ENCODE data around the gene SCN9A.
"Not testable (repeated sequence)": the region's sequence is repeated elsewhere in the genome, so short reads cannot be mapped to it uniquely, and the experiment has no call there.

Gene SCN9A

DNA sequence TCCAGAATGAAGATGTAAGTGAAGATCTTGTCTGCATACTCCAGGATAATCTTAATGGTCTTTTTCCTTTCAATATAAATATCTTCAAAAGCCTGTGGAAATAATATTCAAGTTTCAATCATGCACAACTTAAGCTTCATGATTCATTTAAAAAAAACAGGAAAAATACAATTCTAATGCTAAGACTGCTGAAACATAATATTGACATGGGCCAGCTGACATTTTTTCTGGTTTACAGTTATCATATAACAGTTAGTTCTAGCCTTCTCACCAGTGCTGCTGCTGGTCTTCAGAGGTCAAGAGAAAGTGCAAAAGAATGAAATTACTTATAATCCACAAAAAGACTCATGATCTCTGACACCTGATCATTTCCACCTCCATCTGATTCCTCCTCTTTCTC lies 137.6 kb downstream of the SCN9A start:
- DNase-seq = no peak

DNA sequence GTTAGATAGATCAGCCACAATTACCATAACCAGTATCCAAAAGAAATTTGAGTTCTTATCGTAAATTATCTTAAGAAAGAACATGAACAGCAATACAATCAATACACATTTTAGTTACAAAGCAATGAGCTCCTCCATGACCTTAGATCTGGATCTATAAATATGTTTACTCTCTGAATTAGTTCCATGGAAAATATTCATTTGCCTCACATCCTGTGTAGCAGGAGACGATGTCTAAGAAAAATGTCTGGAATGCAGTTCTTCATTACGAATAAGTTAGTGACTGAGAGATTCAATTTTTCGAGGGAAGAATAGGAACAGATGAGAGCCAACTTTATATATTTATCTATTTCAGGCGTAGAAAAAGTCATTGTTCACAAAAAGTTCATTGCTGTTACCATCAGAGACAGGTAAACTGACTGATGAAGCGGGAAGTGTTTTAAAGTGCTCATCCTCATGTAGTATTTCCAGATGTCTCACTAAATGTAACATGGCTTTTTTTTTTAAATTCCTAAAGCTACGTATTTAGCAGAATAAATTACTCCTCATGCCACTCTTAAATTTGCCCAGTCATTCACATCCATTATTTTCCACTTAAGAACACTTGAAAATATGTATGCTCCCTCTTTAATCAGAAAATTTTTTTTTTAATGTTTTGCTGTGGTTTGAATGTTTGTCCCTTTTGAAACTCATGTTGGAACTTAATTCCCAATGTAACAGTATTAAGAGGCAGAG lies 141.5 kb downstream of the SCN9A start:
- DNase-seq = no peak

DNA sequence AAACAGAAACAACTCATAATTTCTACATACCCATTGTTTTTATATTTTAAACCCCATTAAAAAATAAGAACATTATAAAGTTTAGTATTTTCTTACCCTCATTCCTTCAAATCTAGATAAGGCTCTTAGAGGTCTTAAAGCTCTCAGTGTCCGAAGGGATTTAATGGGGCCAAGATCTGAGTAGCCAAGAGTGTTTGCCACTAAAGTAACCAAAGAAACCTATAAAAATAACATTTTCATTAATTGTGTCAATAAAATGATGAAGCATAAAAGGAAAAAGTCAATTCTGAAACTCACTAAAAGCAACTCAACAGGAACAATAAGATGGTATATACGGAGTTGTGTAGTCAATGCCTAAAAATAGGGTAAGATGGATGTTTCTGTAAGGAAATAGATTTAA lies 142.5 kb downstream of the SCN9A start:
- DNase-seq = no peak

- no peak for DNase-seq
These were observed 145.0 kb downstream of the SCN9A start for GRCh38 chr2:166230724-166231070.

GRCh38 chr2:166230024-166230723 lies 145.6 kb downstream of the SCN9A start:
- no peak for DNase-seq

DNA sequence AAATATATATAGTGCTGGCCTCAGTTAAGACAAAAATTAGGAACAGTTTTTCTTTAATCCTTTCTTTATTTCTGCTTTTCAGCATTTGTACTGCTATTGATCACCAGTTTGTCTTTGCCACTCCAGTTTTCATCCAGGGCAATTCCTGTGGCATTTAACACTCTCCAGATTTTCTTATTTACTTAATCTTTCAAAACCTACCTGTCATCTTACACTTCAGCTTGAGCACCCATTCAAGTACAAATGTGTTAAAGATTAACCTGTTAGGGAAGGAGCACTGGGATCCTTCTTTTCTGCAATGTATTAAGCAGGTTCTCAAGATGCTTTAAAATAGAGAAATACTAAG lies 146.1 kb downstream of the SCN9A start:
- no peak for DNase-seq

DNA sequence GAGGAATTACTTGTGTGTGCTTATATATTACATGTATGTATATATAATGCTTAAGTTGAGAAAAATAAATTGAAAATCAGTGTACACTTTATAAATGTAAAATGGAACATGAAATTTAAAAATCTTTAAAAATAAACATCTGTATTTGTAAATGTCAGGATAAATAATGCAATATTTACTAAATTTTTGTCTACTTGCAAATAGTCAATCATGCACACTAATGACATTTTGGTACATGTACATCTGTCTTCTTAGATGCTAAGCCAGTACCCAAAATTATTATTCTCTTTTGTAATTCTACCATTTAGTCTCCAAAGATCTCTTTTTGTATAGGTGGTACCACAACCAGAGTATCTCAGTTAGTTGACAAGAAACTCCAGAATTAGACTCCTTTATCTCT lies 151.5 kb downstream of the SCN9A start:
- DNase-seq = no peak

DNA sequence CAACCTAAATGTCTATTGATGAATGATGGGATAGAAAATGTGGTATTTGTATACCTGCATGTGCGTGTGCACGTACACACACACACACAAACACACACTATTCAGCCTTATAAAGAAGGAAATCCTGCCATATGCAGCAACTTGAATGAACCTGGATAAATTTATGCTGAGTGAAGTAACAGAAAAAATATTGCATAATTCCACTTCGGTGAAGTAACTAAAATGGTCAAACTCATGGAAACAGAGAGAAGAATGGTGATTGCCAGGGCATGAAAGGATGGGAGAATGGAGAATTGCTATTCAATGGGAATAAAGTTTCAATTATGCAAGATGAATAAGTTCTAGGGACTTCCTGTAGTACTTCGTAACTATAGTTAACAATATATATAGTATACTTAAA lies 152.4 kb downstream of the SCN9A start:
- DNase-seq = no peak

GRCh38 chr2:166211079-166211478 lies 164.7 kb downstream of the SCN9A start:
- no peak for DNase-seq

DNA sequence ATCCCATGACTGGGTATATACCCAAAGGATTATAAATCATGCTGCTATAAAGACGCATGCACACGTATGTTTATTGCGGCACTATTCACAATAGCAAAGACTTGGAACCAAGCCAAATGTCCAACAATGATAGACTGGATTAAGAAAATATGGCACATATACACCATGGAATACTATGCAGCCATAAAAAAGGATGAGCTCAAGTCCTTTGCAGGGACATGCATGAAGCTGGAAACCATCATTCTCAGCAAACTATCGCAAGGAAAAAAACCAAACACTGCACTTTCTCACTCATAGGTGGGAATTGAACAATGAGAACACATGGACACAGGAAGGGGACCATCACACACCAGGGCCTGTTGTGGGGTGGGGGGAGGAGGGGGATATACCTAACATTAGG lies 165.8 kb downstream of the SCN9A start:
- not testable (repeated sequence) for DNase-seq

DNA sequence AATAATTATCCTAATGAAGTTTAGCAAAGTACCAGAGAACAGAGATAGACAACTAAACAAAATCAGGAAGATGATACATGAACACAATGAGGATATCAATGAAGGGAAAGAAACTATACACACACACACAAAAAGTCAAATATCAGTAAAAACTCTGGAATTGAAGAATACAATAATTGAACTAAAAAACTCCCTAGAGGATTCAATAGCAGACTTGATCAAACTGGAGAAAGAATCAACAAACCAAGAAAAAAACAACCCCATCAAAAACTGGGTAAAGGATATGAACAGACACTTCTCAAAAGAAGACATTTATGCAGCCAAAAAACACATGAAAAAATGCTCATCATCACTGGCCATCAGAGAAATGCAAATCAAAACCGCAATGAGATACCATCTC lies 166.4 kb downstream of the SCN9A start:
- not testable (repeated sequence) for DNase-seq

- DNase-seq = not testable (repeated sequence)
These were observed 169.6 kb downstream of the SCN9A start for GRCh38 chr2:166206153-166206552.

GRCh38 chr2:166202778-166203177 lies 173.0 kb downstream of the SCN9A start:
- no peak for DNase-seq

GRCh38 chr2:166197446-166197845 lies 178.3 kb downstream of the SCN9A start:
- no peak for DNase-seq

DNA sequence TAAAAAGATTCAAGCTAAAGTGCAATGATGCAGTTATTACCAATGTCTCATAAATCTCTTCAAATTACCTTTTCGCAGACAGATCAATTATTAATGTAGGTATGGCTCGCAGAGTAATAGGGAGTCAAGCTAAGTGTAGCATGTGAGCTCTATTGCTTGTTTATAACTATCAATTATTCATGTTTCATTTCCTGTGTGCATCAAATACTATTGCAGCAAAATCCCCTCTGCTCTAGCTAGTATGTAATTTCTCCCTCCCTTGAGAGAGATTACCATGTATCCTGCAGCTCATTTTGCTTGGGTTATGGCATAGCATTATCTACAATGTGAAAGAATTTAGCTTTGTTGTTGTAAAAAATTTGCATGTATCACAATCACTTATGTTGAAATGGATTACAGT lies 182.3 kb downstream of the SCN9A start:
- no peak for DNase-seq

- no peak for DNase-seq
These were observed 187.7 kb downstream of the SCN9A start for GRCh38 chr2:166188084-166188483.

GRCh38 chr2:166184789-166185188 lies 191.0 kb downstream of the SCN9A start:
- no peak for DNase-seq

DNA sequence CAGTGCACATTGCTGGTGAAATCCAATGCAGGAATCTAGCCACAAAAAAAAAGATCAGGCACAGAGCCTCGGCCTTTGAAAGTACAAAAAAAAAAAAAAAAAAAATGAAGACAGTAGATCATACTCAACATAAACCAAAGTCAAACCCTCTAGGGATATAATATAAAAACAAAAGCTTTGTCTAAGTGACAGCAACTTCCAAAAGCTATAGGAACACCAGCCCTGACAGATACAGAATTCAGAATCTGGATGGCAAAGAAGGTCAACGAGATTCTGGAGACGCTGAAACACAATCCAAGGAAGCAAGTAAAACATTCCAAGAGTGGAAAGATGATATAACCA lies 194.0 kb downstream of the SCN9A start:
- DNase-seq = no peak

GRCh38 chr2:166180951-166181812 lies 194.6 kb downstream of the SCN9A start:
- DNase-seq = no peak

DNA sequence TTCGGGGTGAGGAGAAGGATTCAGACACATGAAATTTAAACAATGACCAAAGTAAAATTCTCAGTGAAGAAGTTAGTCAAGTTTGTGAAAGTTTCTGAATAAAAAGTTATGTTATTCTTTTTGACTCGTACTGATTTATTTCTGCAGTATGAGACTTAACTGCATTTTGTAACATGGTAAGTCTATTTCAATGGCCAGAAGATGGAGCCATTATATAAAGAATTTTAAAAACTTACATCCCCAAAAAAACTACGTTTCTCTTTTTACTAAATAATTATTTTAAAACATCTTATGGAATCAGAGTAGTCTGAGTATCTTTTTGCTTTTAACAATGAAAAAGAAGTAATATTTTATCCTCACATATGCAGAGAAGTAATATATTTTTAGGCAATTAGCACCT lies 196.5 kb downstream of the SCN9A start:
- no peak for DNase-seq

GRCh38 chr2:166173263-166173662 lies 202.5 kb downstream of the SCN9A start:
- DNase-seq = no peak

GRCh38 chr2:166171216-166171615 lies 204.5 kb downstream of the SCN9A start:
- DNase-seq = no peak

DNA sequence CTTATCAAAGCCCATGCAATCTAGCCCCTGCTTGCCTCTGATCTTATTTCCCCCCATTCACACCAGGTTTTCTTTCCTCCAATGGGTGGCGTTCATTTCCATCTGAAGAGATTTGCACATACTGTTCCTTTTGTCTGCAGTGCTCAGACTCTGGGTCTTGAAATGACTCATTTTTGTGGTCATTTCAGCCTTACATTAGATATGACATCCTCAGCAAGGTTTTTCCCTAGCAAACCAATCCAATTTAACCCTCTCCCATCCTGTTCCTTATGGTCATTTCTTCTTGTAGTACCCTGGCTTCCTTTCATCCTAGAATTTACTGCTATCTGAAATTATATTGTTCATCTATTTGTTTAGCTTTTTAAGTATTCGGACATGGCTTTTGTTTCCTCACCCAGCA lies 205.4 kb downstream of the SCN9A start:
- DNase-seq = no peak

DNA sequence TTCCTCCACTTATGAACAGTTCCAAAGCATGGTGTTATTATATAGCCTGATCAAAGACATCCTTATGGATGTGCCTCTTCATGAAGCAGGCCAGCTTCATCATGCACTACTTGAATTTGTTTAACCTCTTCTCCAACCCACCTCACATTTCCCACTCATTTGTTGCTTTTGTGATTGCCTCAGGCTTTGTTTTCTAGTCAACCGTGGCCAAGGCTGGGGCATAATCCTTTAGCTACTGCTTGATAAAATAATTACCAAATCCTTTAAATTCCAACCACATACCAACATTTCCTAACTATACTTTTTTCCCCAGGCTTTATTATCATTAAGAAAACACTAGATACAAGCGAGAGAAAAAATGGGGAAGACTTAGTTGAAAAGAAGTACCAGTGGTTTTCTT lies 208.3 kb downstream of the SCN9A start:
- no peak for DNase-seq
